ENCODE results near the gene LEUTX.

The LEUTX gene

GRCh38 chr19:39820696-39821095 is 42.0 kb downstream of the LEUTX start:
- Mint-ChIP-seq H3K36me3 (peaks cover 2% of the 10 kb centered on the region), H3K4me1 (no peaks in the 10 kb centered on the region), H3K27ac (no peak overlapping the region), H3K27me3 (no peaks in the 10 kb centered on the region), H3K9me3 (no peaks in the 10 kb centered on the region), H3K4me3 (no peak overlapping the region)
- DNase-seq, result no peak
- CTCF ChIA-PET, result interaction anchor here (1.1 kb wide), 1 partner anchor 150 kb away, joined by 3 read pairs; the partner anchor contains the start of gene PSMC4

- no peaks in the 10 kb centered on the region for H3K27me3 Mint-ChIP-seq
- H3K27ac Mint-ChIP-seq, result no peak overlapping the region
Measured at GRCh38 chr19:39823686-39824085, 45.0 kb downstream of the LEUTX start.

GRCh38 chr19:39824143-39825092 is 45.8 kb downstream of the LEUTX start:
- H3K27me3 Mint-ChIP-seq, result no peaks in the 10 kb centered on the region
- H3K27ac Mint-ChIP-seq, result no peak overlapping the region
- H3K36me3 Mint-ChIP-seq, result peaks cover 23% of the 10 kb centered on the region
- CTCF ChIA-PET, result interaction anchor here (1.1 kb wide), 1 partner anchor 19 kb away, joined by 5 read pairs; no protein-coding TSS in a partner anchor
- H3K4me1 Mint-ChIP-seq, result peaks cover 9% of the 10 kb centered on the region
- H3K9me3 Mint-ChIP-seq, result no peaks in the 10 kb centered on the region
- H3K4me3 Mint-ChIP-seq, result no peak overlapping the region
- peak; percentile 95 for DNase-seq

More at GRCh38 chr19:39823686-39824085, 45.0 kb downstream of the LEUTX start:
- Mint-ChIP-seq H3K36me3 (peaks cover 17% of the 10 kb centered on the region), H3K4me1 (peaks cover 5% of the 10 kb centered on the region), H3K9me3 (no peaks in the 10 kb centered on the region), H3K4me3 (no peak overlapping the region)
- no peak for DNase-seq
- CTCF ChIA-PET, result no interaction called here

- Mint-ChIP-seq H3K9me3 (no peaks in the 10 kb centered on the region), H3K27me3 (no peaks in the 10 kb centered on the region), H3K4me1 (peaks cover 9% of the 10 kb centered on the region), H3K4me3 (no peak overlapping the region), H3K36me3 (peaks cover 29% of the 10 kb centered on the region), H3K27ac (no peak overlapping the region)
- no peak for DNase-seq
- CTCF ChIA-PET, result interaction anchor here (1.1 kb wide), 1 partner anchor 19 kb away, joined by 5 read pairs; no protein-coding TSS in a partner anchor
Measured at GRCh38 chr19:39825093-39825463, 46.4 kb downstream of the LEUTX start.

- peaks cover 32% of the 10 kb centered on the region for H3K36me3 Mint-ChIP-seq
- CTCF ChIA-PET, result interaction anchor here (1.1 kb wide), 1 partner anchor 18 kb away, joined by 5 read pairs; no protein-coding TSS in a partner anchor
- H3K9me3 Mint-ChIP-seq, result no peaks in the 10 kb centered on the region
- H3K27ac Mint-ChIP-seq, result no peak overlapping the region
- no peak for DNase-seq
- no peaks in the 10 kb centered on the region for H3K27me3 Mint-ChIP-seq
- no peak overlapping the region for H3K4me3 Mint-ChIP-seq
- H3K4me1 Mint-ChIP-seq, result peaks cover 9% of the 10 kb centered on the region
Measured at GRCh38 chr19:39825531-39826076, 47.0 kb downstream of the LEUTX start.

GRCh38 chr19:39826311-39826945 is 47.8 kb downstream of the LEUTX start:
- no peak for DNase-seq
- CTCF ChIA-PET, result no interaction called here
- Mint-ChIP-seq H3K27me3 (no peaks in the 10 kb centered on the region), H3K4me1 (peaks cover 15% of the 10 kb centered on the region), H3K9me3 (no peaks in the 10 kb centered on the region), H3K36me3 (peaks cover 39% of the 10 kb centered on the region), H3K27ac (no peak overlapping the region), H3K4me3 (no peak overlapping the region)

GRCh38 chr19:39827216-39827615 is 48.6 kb downstream of the LEUTX start:
- H3K27me3 Mint-ChIP-seq, result no peaks in the 10 kb centered on the region
- H3K9me3 Mint-ChIP-seq, result no peaks in the 10 kb centered on the region
- CTCF ChIA-PET, result interaction anchor here (0.6 to 3.3 kb wide), 2 partner anchors 16 to 154 kb away, joined by 3 to 20 read pairs; no protein-coding TSS in a partner anchor
- DNase-seq, result no peak
- no peak overlapping the region for H3K4me3 Mint-ChIP-seq
- H3K4me1 Mint-ChIP-seq, result peaks cover 20% of the 10 kb centered on the region
- no peak overlapping the region for H3K27ac Mint-ChIP-seq
- peaks cover 39% of the 10 kb centered on the region for H3K36me3 Mint-ChIP-seq

GRCh38 chr19:39828015-39828653 is 49.5 kb downstream of the LEUTX start:
- Mint-ChIP-seq H3K4me1 (peaks cover 29% of the 10 kb centered on the region), H3K9me3 (no peaks in the 10 kb centered on the region), H3K4me3 (no peak overlapping the region), H3K27ac (peak overlapping the region; percentile 42), H3K27me3 (no peaks in the 10 kb centered on the region), H3K36me3 (peaks cover 39% of the 10 kb centered on the region)
- no peak for DNase-seq
- CTCF ChIA-PET, result interaction anchor here (0.6 to 3.3 kb wide), 3 partner anchors 15 to 155 kb away, joined by 3 to 20 read pairs (median 7); no protein-coding TSS in a partner anchor

- H3K4me1 Mint-ChIP-seq, result peaks cover 29% of the 10 kb centered on the region
- CTCF ChIA-PET, result interaction anchor here (2.3 to 3.3 kb wide), 2 partner anchors 14 to 36 kb away, joined by 7 to 20 read pairs; no protein-coding TSS in a partner anchor
- H3K4me3 Mint-ChIP-seq, result no peak overlapping the region
- no peak overlapping the region for H3K27ac Mint-ChIP-seq
- no peaks in the 10 kb centered on the region for H3K27me3 Mint-ChIP-seq
- H3K9me3 Mint-ChIP-seq, result no peaks in the 10 kb centered on the region
- H3K36me3 Mint-ChIP-seq, result peaks cover 39% of the 10 kb centered on the region
- no peak for DNase-seq
Measured at GRCh38 chr19:39828654-39829032, 50.0 kb downstream of the LEUTX start.

- no peaks in the 10 kb centered on the region for H3K9me3 Mint-ChIP-seq
- no peak overlapping the region for H3K27ac Mint-ChIP-seq
- no peak for DNase-seq
- CTCF ChIA-PET, result interaction anchor here (2.3 to 3.3 kb wide), 2 partner anchors 13 to 37 kb away, joined by 7 to 20 read pairs; no protein-coding TSS in a partner anchor
- H3K27me3 Mint-ChIP-seq, result no peaks in the 10 kb centered on the region
- H3K36me3 Mint-ChIP-seq, result peaks cover 48% of the 10 kb centered on the region
- H3K4me3 Mint-ChIP-seq, result no peak overlapping the region
- peaks cover 37% of the 10 kb centered on the region for H3K4me1 Mint-ChIP-seq
Measured at GRCh38 chr19:39829702-39830275, 51.1 kb downstream of the LEUTX start.

- Mint-ChIP-seq H3K27me3 (no peaks in the 10 kb centered on the region), H3K36me3 (peaks cover 50% of the 10 kb centered on the region), H3K27ac (no peak overlapping the region), H3K4me1 (peaks cover 39% of the 10 kb centered on the region), H3K9me3 (no peaks in the 10 kb centered on the region), H3K4me3 (no peak overlapping the region)
- DNase-seq, result no peak
- CTCF ChIA-PET, result interaction anchor here (0.6 to 3.3 kb wide), 2 partner anchors 12 to 13 kb away, joined by 5 to 20 read pairs; no protein-coding TSS in a partner anchor
Measured at GRCh38 chr19:39830406-39830805, 51.8 kb downstream of the LEUTX start.

GRCh38 chr19:39830847-39831246 is 52.2 kb downstream of the LEUTX start:
- CTCF ChIA-PET, result interaction anchor here (0.6 kb wide), 1 partner anchor 12 kb away, joined by 5 read pairs; no protein-coding TSS in a partner anchor
- Mint-ChIP-seq H3K9me3 (no peaks in the 10 kb centered on the region), H3K27me3 (no peaks in the 10 kb centered on the region), H3K36me3 (peaks cover 50% of the 10 kb centered on the region), H3K4me1 (peaks cover 39% of the 10 kb centered on the region), H3K4me3 (no peak overlapping the region), H3K27ac (no peak overlapping the region)
- no peak for DNase-seq

GRCh38 chr19:39831679-39832078 is 53.0 kb downstream of the LEUTX start:
- H3K27ac Mint-ChIP-seq, result no peak overlapping the region
- CTCF ChIA-PET, result no interaction called here
- H3K9me3 Mint-ChIP-seq, result no peaks in the 10 kb centered on the region
- peaks cover 53% of the 10 kb centered on the region for H3K36me3 Mint-ChIP-seq
- H3K4me3 Mint-ChIP-seq, result peak overlapping the region; percentile 74
- H3K27me3 Mint-ChIP-seq, result no peaks in the 10 kb centered on the region
- peaks cover 39% of the 10 kb centered on the region for H3K4me1 Mint-ChIP-seq
- DNase-seq, result no peak

Measured in activated naive CD4-positive, alpha-beta T cell treated with anti-CD3 and anti-CD28 coated beads, Interleukin-2, amount 10 ng/mL, durations not matched to agents 7 days and 5 days (primary cell).